GM18873 (cell line): ENCODE results near the gene TRIO.

ENCODE experiments used
- ATAC-seq: cut with Tn5 transposase; IDR thresholded peaks from one replicate; pipeline ENCODE4 v1.9.1; 2021; ENCODE audit warnings: mild to moderate bottlenecking, moderate library complexity, moderate number of reproducible peaks; ENCODE audit not compliant: unreplicated experiment, low FRiP score

TRIO gene

GRCh38 chr5:14257995-14258403 is 114.9 kb downstream of the TRIO start:
- peak; percentile 62 for ATAC-seq

GRCh38 chr5:14258840-14259239 is 115.7 kb downstream of the TRIO start:
- ATAC-seq, result peak; percentile 39

- ATAC-seq, result no peak
Observed at GRCh38 chr5:14260637-14261036, 117.5 kb downstream of the TRIO start.

GRCh38 chr5:14261235-14261634 is 118.1 kb downstream of the TRIO start:
- peak; percentile 34 for ATAC-seq

GRCh38 chr5:14261856-14262611 is 118.9 kb downstream of the TRIO start:
- no peak for ATAC-seq

GRCh38 chr5:14263113-14263512 is 120.0 kb downstream of the TRIO start:
- ATAC-seq, result no peak

GRCh38 chr5:14263699-14264098 is 120.6 kb downstream of the TRIO start:
- ATAC-seq, result no peak

GRCh38 chr5:14264605-14265316 is 121.6 kb downstream of the TRIO start:
- ATAC-seq, result peak; percentile 69

GRCh38 chr5:14265570-14265969 is 122.4 kb downstream of the TRIO start:
- ATAC-seq, result no peak

- ATAC-seq, result no peak
Observed at GRCh38 chr5:14266171-14266570, 123.0 kb downstream of the TRIO start.

- ATAC-seq, result no peak
Observed at GRCh38 chr5:14266686-14267085, 123.5 kb downstream of the TRIO start.

- ATAC-seq, result no peak
Observed at GRCh38 chr5:14267166-14267838, 124.2 kb downstream of the TRIO start.

GRCh38 chr5:14267991-14268708 is 125.0 kb downstream of the TRIO start:
- ATAC-seq, result no peak

GRCh38 chr5:14268738-14269137 is 125.6 kb downstream of the TRIO start:
- no peak for ATAC-seq

GRCh38 chr5:14269395-14269794 is 126.3 kb downstream of the TRIO start:
- ATAC-seq, result no peak

GRCh38 chr5:14270209-14270702 is 127.1 kb downstream of the TRIO start:
- no peak for ATAC-seq

GRCh38 chr5:14272548-14273205 is 129.5 kb downstream of the TRIO start:
- ATAC-seq, result no peak

- no peak for ATAC-seq
Observed at GRCh38 chr5:14273207-14273767, 130.1 kb downstream of the TRIO start.

- no peak for ATAC-seq
Observed at GRCh38 chr5:14276380-14276779, 133.2 kb downstream of the TRIO start.
